Mesendoderm (in vitro differentiated cells): ENCODE data around the gene CHRM4.

Experiments used
- DNase-seq: peaks from one replicate; pipeline ENCODE4 v3.0.0; 2013
- H2AK5ac ChIP-seq: 2 replicates; pipeline ENCODE4 v1.6.1; 2013; ENCODE audit warnings: low read length, inconsistent platforms
- H2BK120ac ChIP-seq: 2 replicates; pipeline ENCODE4 v1.6.1; 2013; ENCODE audit warnings: low read depth, mild to moderate bottlenecking, low read length, moderate library complexity, mixed read lengths
- H2BK15ac ChIP-seq: replicated peaks from 2 replicates; pipeline ENCODE4 v1.6.1; 2013; ENCODE audit warnings: low read depth, mild to moderate bottlenecking, moderate library complexity
- H2BK5ac ChIP-seq: 2 replicates; pipeline ENCODE4 v1.6.1; 2013; ENCODE audit warnings: low read length, inconsistent platforms
- H3K18ac ChIP-seq: 2 replicates; pipeline ENCODE4 v1.6.1; 2013; ENCODE audit warnings: mild to moderate bottlenecking, low read length, mixed read lengths
- H3K23ac ChIP-seq: one replicate; pipeline ENCODE4 v1.6.1; 2013; ENCODE audit warnings: low read length
- H3K27ac ChIP-seq: 2 replicates; pipeline ENCODE4 v1.5.1; 2013; ENCODE audit warnings: low read depth, mild to moderate bottlenecking, inconsistent platforms, low read length, moderate library complexity
- H3K27me3 ChIP-seq: 2 replicates; pipeline ENCODE4 v1.6.1; 2013; ENCODE audit warnings: low read length, control low read depth, mild to moderate bottlenecking, inconsistent platforms; ENCODE audit not compliant: insufficient read depth, poor library complexity
- H3K36me3 ChIP-seq: 2 replicates; pipeline ENCODE4 v1.6.1; 2013; ENCODE audit warnings: low read length, inconsistent platforms; ENCODE audit not compliant: control insufficient read depth, insufficient read depth
- H3K4ac ChIP-seq: one replicate; pipeline ENCODE4 v1.6.1; 2013; ENCODE audit warnings: low read depth, mild to moderate bottlenecking, low read length, moderate library complexity
- H3K4me1 ChIP-seq: 2 replicates; pipeline ENCODE4 v1.6.1; 2013; ENCODE audit warnings: low read depth, low read length, inconsistent platforms; ENCODE audit not compliant: control insufficient read depth
- H3K4me2 ChIP-seq: 2 replicates; pipeline ENCODE4 v1.6.1; 2013; ENCODE audit warnings: low read length
- H3K4me3 ChIP-seq: 2 replicates; pipeline ENCODE4 v1.5.1; 2013; ENCODE audit warnings: mild to moderate bottlenecking, low read length
- H3K56ac ChIP-seq: one replicate; pipeline ENCODE4 v1.6.1; 2013; ENCODE audit warnings: low read length
- H3K79me1 ChIP-seq: 2 replicates; pipeline ENCODE4 v1.6.1; 2013; ENCODE audit warnings: low read length, inconsistent platforms
- H3K79me2 ChIP-seq: 2 replicates; pipeline ENCODE4 v1.6.1; 2013; ENCODE audit warnings: mild to moderate bottlenecking, low read length; ENCODE audit not compliant: control insufficient read depth, insufficient read depth
- H3K9ac ChIP-seq: 2 replicates; pipeline ENCODE4 v1.6.1; 2013; ENCODE audit warnings: low read length, inconsistent platforms
- H4K5ac ChIP-seq: one replicate; pipeline ENCODE4 v1.6.1; 2013; ENCODE audit warnings: low read length
- H4K8ac ChIP-seq: one replicate; pipeline ENCODE4 v1.6.1; 2013; ENCODE audit warnings: low read depth, mild to moderate bottlenecking, control low read depth, low read length, moderate library complexity
- WGBS: extraction: QIAGEN DNeasy Blood & Tissue Kit; methylation state at CpG from one replicate; pipeline ENCODE4 v1.1.7; 2013; ENCODE audit warnings: low lambda C conversion rate, missing lambda C conversion rate; ENCODE audit not compliant: insufficient coverage; ENCODE audit errors: extremely low coverage; 5-methylcytosine and 5-hydroxymethylcytosine counted together

Gene CHRM4

GRCh38 chr11:46386674-46387073 is 4.9 kb downstream of the CHRM4 start:
- no peak overlapping the region for H3K4me2 ChIP-seq
- no peak overlapping the region for H3K27ac ChIP-seq
- no peak overlapping the region for H3K4ac ChIP-seq
- H4K8ac ChIP-seq: no peak overlapping the region
- no peak overlapping the region for H3K23ac ChIP-seq
- no peak for DNase-seq
- no peak overlapping the region for H3K9ac ChIP-seq
- peaks cover 9% of the 10 kb centered on the region for H3K4me1 ChIP-seq
- H4K5ac ChIP-seq: no peak overlapping the region
- no peak overlapping the region for H2BK15ac ChIP-seq
- no peaks in the 10 kb centered on the region for H3K79me2 ChIP-seq
- no peak overlapping the region for H3K4me3 ChIP-seq
- H2BK5ac ChIP-seq: no peak overlapping the region
- no CpG with 5 or more reads among the region's 4 CpGs for WGBS
- no peak overlapping the region for H3K18ac ChIP-seq
- H2BK120ac ChIP-seq: no peak overlapping the region
- no peak overlapping the region for H2AK5ac ChIP-seq
- H3K27me3 ChIP-seq: peaks cover 16% of the 10 kb centered on the region
- no peaks in the 10 kb centered on the region for H3K36me3 ChIP-seq
- H3K56ac ChIP-seq: no peak overlapping the region
- no peaks in the 10 kb centered on the region for H3K79me1 ChIP-seq

- Histone ChIP-seq H3K27me3 (peaks cover 13% of the 10 kb centered on the region), H3K23ac (no peak overlapping the region), H3K4me3 (no peak overlapping the region), H3K36me3 (no peaks in the 10 kb centered on the region), H3K4ac (no peak overlapping the region), H3K18ac (no peak overlapping the region), H2BK120ac (no peak overlapping the region), H2BK5ac (no peak overlapping the region), H4K5ac (no peak overlapping the region), H4K8ac (no peak overlapping the region), H3K4me2 (no peak overlapping the region), H3K27ac (no peak overlapping the region), H3K79me1 (no peaks in the 10 kb centered on the region), H3K79me2 (no peaks in the 10 kb centered on the region), H2AK5ac (no peak overlapping the region), H3K9ac (no peak overlapping the region), H3K56ac (no peak overlapping the region), H3K4me1 (peaks cover 9% of the 10 kb centered on the region), H2BK15ac (no peak overlapping the region)
- no CpG with 5 or more reads among the region's 25 CpGs for WGBS
- DNase-seq: no peak
Measured at GRCh38 chr11:46386005-46386578, 5.5 kb downstream of the CHRM4 start.

- Histone ChIP-seq H2BK15ac (no peak overlapping the region), H3K4me2 (no peak overlapping the region), H4K8ac (no peak overlapping the region), H3K9ac (no peak overlapping the region), H3K23ac (no peak overlapping the region), H4K5ac (no peak overlapping the region), H3K56ac (no peak overlapping the region), H2AK5ac (no peak overlapping the region), H3K4ac (no peak overlapping the region), H3K79me2 (no peaks in the 10 kb centered on the region), H3K27me3 (peaks cover 7% of the 10 kb centered on the region), H3K4me3 (no peak overlapping the region), H3K79me1 (no peaks in the 10 kb centered on the region), H3K36me3 (no peaks in the 10 kb centered on the region), H3K27ac (no peak overlapping the region), H2BK5ac (no peak overlapping the region), H3K18ac (no peak overlapping the region), H3K4me1 (peaks cover 9% of the 10 kb centered on the region), H2BK120ac (no peak overlapping the region)
- WGBS: no CpG with 5 or more reads among the region's 47 CpGs
- DNase-seq: no peak
Measured at GRCh38 chr11:46385169-46386004, 6.2 kb downstream of the CHRM4 start.

GRCh38 chr11:46383974-46384701 is 7.4 kb downstream of the CHRM4 start:
- Histone ChIP-seq H3K56ac (no peak overlapping the region), H3K9ac (no peak overlapping the region), H3K4ac (no peak overlapping the region), H4K5ac (no peak overlapping the region), H2BK15ac (no peak overlapping the region), H2BK5ac (no peak overlapping the region), H2BK120ac (no peak overlapping the region), H4K8ac (no peak overlapping the region), H2AK5ac (no peak overlapping the region), H3K27ac (no peak overlapping the region), H3K23ac (no peak overlapping the region), H3K27me3 (no peaks in the 10 kb centered on the region), H3K79me1 (no peaks in the 10 kb centered on the region), H3K36me3 (no peaks in the 10 kb centered on the region), H3K4me2 (no peak overlapping the region), H3K4me1 (peaks cover 9% of the 10 kb centered on the region), H3K4me3 (no peak overlapping the region), H3K18ac (no peak overlapping the region), H3K79me2 (no peaks in the 10 kb centered on the region)
- no CpG with 5 or more reads among the region's 12 CpGs for WGBS
- no peak for DNase-seq

GRCh38 chr11:46383404-46383758 is 8.2 kb downstream of the CHRM4 start:
- H3K36me3 ChIP-seq: no peaks in the 10 kb centered on the region
- no peak overlapping the region for H2BK120ac ChIP-seq
- no peak overlapping the region for H3K56ac ChIP-seq
- H4K5ac ChIP-seq: no peak overlapping the region
- H3K79me2 ChIP-seq: no peaks in the 10 kb centered on the region
- H3K4me1 ChIP-seq: peaks cover 8% of the 10 kb centered on the region
- no peak overlapping the region for H3K4me3 ChIP-seq
- no peaks in the 10 kb centered on the region for H3K79me1 ChIP-seq
- no peak overlapping the region for H3K18ac ChIP-seq
- H4K8ac ChIP-seq: no peak overlapping the region
- H2AK5ac ChIP-seq: no peak overlapping the region
- no peak overlapping the region for H2BK5ac ChIP-seq
- no peak for DNase-seq
- no peak overlapping the region for H3K9ac ChIP-seq
- no peak overlapping the region for H3K4me2 ChIP-seq
- WGBS: no CpG with 5 or more reads among the region's 7 CpGs
- no peak overlapping the region for H3K23ac ChIP-seq
- no peak overlapping the region for H3K4ac ChIP-seq
- H3K27me3 ChIP-seq: no peaks in the 10 kb centered on the region
- H2BK15ac ChIP-seq: no peak overlapping the region
- no peak overlapping the region for H3K27ac ChIP-seq
